NCI-H82 (cell line): ENCODE data around the gene UXT.
"Not testable (repeated sequence)": the region's sequence is repeated elsewhere in the genome, so short reads cannot be mapped to it uniquely, and the experiment has no call there.

Experiments
- DNase-seq: peaks from one replicate; lab custom pipeline; 2025; lab: John Stamatoyannopoulos, UW

The UXT gene

DNA sequence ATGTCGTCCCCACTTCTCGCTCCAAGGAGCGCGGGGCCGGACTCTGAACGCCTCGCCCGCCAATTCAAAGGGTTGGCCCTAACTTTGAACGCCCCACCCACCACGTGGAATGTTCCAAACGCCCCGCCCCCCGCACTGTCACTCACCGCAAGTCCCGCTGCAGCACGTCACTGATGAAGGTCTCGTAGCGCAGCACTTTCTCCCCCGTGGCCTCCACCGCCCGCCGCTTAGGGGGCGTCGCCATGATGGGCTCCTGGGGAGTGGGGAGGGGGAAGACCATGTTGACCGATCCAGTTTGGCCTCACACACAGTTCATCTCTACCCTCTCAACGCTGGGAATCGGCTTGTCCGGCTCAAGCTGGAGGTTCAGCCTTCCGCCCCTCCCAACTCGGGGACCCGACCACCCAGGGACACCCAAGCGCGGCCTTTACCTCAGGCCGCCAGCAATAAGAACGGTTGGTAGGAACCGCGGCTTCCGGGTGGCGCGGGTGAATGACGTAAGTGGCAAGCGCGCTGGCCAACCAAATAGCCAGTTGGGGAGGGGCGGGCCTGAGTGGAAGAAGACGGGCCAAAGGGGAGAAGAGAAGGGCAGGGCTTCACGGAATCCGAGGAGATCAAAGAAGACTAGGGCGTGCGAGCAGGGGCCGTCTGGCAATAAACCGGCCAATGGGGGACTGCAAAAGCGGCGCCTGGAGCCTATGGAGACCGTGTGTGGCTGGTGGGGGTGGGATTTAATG is at the start of gene UXT:
UXT (minus strand) TSS at position 497 of the 737 bp plus-strand sequence; CDS start at position 244, 253 bp downstream.
- peak; percentile 98 for DNase-seq

GRCh38 chrX:47707031-47707780 is 48.2 kb upstream of the UXT start:
- peak; percentile 65 for DNase-seq

- DNase-seq: no peak
Measured at GRCh38 chrX:47706575-47706974, 47.6 kb upstream of the UXT start.

DNA sequence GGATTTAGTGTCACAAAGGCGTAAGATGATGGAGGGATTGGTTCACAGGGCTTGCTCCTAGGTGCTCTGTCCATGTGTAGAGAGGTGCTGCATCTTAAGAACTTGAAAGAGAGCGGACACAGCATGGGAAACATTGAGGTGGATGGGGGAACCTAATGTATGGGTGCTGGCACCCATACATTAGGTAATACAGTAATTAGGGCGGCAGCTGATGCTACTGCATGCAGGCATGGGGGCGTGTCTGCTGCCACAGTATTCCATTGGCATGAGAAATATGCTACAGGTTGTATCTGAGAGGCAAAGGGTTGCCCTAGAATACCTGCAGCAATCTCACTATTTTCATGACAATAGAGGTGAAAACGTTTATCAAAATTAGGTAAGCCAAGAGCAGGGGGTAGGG is 45.8 kb upstream of the UXT start:
- no peak for DNase-seq

DNA sequence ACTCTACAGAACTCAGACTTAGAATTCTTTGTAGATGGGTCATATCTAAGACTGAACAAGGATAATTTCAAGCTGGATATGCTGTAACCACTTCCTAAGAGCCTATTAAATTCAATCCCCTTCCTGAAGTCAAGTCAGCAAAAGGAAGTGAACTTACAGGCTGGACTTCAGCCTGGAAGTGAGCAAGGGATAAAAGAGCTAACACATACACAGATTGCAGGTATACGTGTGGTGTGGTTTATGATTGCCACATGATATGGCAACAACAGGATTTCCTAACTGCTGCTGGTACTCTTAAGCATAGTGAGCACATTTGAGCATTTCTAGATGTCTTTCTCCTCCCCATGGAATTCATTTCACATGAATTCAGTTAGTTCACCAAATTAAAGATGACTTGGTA is 38.2 kb upstream of the UXT start:
- DNase-seq: no peak

DNA sequence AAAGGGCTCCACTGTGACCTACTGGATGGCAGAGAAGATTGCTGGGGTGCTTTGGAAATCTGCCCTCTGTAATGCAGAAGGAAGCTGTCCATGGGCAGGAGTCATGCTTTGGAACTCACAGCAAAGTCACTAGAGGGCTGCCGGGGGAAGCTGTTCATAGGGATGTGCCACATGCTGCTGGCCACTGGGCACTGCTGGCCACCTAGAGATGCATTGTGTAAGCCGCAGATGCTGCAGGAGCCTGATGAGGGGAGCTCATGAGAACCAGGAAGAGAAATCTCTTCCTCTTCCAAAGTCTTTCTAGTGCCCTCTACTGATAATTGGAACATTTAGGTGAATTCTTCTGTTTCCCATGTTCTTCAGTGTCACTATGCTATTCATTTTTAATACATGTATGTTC is 31.2 kb upstream of the UXT start:
- DNase-seq: no peak

- peak; percentile 19 for DNase-seq
Measured at GRCh38 chrX:47687263-47687662, 28.3 kb upstream of the UXT start.

DNA sequence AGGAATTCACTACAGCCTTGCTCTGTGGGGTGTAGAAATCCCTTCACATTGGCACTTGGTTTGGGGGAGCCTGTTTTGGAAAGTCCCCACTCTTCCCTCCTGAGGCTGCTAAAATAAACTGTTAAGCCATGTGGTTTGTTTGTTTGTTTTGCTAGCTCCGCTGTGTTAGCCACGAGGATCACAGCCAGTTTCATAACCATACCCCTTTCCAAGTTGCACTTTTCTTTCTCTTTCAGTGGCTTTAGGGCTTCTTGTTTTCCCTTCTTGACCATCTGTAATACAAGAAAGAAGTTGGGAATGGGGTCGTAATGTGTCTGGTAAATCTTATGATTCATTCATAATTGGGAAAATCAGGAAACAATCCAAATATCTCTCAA is 24.8 kb upstream of the UXT start:
- DNase-seq: no peak

DNA sequence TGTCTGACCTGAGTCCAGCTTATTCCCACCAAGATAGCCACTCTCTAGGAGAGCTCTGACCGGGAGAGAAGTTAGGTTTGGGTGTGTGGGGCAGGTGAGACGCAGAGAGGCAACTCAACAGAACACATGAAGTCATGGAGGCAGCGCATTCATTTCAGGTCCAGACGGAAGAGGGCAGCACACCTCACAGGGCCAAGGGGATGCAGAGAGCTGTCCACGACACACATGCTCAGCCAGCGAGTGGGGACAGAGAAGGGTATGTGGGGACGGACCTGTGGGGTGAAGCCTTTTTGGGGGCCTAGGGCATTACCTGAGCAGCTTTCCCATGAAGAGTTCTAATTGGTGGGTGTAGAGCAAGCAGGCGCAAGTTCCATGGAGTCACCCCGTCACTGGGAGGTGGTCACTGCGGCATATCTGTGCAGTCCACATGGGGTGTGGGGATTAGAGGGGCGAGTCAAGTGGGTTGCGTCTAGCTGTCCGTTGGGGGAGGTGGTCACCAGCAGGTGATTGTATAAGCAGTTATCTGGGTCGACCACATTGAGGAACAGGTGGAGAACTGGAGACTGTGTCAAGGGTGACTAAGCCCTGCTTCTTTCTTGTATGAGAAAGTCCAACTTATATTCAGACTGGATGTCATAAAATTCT is 24.3 kb upstream of the UXT start:
- no peak for DNase-seq

DNA sequence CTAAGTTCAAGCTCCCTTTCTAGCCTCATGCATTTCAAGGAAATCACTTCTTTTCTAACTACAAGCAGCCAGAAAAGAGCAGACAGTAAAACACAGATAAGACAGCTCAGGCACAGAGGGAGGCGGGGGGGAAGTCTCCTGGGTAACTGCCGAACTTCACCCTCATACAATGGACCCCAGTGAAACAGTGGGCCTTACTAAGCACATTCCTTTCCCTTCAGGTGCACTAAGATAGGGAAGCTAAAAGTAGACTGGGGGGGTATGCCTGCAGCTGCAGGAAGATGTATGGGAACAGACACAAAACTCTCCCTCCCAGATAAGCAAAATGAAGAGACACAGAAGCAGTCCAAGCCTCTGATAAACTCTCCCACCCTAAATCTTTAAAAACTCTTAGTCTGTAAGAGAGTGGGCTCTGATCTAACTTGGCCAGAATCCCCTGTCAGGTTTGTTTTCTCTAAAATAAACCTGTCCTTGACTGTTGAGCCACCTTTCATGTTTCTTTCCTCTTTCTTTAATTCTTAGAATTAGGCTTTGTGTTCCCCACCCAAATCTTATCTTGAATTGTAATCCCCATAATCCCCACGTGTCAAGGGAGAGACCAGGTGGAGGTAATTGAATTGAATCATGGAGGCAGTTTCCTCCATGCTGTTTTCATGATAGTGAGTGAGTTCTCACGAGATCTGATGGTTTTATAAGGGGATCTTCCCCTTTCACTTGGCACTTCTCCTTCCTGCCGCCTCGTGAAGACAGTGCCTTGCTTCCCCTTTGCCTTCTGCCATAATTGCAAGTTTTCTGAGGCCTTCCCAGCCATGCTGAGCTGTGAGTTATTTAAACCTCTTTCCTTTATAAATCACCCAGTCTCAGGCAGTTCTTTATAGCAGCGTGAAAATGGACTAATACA is 17.2 kb upstream of the UXT start:
- peak; percentile 24 for DNase-seq

DNA sequence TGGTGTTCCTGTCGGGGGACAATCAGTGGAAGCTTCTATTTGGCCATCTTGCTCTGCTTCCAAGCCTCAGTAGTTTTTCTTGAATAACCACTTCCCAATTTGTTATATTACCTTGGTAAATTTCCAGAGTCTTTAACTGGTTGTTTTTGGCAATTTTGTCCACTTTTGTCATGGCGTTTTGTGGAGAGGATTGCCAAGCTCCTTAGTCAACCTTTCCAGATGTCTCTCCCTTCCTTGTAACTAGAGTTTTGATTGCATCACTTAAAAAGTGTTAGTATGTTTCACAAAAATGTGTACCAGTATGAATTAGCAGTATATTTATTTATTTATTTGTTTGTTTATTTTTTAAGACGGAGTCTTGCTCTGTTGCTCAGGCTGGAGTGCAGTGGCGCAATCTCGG is 15.8 kb upstream of the UXT start:
- no peak for DNase-seq

GRCh38 chrX:47665797-47666196 is 6.8 kb upstream of the UXT start:
- not testable (repeated sequence) for DNase-seq

DNA sequence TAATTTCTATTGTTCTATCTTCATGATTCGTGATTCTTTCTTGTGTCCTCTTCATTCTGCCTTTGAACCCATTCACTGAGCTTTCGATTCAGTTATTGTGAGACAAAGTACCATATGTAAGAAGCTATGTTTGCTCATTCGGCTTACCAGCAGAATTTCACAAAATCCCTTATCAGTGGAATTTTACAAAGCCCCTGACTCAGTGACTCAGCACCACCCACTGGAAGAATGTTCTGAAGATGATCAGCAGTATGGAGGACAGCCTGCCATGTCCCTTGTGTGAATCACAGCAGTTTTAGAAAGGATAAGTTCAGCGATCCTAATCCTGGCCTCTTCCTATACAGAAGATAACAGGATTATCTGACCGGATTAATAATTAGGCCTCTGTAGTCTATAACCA is 5.8 kb upstream of the UXT start:
- peak; percentile 94 for DNase-seq

DNA sequence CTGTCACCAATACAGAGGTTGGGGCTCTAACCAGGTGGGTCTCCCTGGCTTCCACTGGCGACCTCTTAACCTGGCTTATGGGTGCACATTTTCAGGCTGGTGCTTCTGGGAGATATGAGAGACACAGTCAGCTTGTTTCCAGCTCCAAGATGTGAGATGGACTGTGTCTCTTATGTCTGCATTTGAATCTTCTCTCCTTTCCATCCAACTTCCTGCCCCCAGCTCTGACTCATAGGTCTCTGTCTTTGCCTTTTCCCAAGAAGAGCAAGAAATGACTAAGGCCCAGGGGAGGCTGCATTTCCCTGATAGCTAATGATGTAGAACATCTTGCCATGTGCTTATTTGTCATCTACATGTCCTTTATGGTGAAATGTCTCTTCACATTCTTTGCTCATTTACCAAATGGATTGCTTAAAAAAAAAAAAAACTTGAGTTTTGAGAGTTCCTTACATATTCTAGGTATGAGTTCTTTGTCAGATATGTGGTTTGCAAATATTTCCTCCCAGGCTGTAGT is 3.2 kb upstream of the UXT start:
- DNase-seq: no peak

- no peak for DNase-seq
Measured at GRCh38 chrX:47661539-47661938, 2.6 kb upstream of the UXT start.

DNA sequence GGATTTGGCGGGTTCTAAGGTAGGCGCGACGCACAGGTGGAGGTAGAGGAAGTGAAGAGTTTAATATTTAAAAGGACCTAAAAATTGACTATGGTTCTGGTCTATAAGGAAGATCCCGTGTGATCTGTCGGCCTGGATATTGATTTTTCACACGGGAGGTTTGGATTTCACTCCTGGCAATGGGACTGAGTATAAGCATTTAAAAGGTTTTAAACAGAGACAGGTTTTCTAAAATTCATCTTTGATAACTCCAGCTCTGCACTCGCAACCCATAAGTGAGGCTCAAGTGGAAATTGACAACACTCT is 394 bp upstream of the UXT start:
- DNase-seq: no peak

DNA sequence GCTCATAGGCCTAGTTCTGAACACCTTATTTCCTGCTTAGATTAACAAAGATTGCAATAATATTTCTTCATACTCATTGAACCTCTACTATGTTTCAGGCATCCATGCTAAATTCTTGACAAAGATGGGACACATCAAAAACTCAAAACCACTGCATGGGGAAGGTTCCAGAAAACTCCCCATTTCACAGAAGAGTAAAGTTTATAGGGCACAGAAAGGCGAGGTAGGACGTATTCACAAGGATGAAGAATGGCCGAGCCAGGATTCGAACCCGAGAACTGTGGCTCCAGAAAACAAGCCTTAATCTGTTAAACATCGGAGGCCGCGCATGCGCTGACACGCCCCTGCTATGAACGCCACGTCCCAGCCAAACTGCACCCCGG is 688 bp downstream of the UXT start:
- no peak for DNase-seq

DNA sequence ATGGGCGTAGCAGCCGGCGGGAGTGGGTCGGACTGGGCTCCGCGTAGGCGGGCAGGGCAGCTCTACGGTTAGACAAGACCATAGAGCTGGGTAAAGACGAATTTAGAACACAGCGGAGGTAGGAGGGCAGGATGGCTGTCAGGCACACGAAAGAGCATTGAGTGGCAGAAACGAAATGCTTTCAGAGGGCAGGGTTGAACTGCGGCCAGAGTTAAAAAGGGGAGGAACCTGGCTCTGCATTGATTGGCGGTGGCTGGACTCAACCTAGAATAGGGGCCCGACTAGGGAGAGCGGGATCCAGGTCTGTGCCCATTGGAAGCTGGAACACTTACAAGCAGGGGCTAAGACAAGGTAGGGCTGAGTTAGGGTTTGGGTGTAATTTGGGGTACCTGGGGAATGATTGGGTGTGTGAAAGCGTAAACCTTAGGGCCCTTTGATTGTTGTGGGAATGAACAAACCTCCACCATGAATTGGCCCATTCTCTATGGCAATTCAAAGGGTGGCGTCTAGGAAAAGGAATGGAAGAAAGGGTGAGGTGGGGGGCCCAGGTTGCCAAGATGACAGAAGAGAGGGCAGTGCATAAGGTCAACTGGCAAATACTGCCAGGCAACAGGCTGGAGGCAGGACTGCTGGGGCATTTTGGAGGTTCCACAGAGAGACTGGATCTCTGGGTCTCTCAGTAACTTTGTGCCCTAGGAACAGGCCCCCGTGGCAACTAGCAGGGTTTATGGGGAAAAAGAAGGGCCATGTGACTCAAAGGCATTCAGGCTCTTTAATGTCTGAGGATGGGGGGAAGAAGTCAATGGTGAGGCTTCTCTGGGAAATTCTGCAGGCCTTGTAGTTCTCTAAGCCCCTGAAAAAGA is 7.7 kb downstream of the UXT start:
- no peak for DNase-seq

DNA sequence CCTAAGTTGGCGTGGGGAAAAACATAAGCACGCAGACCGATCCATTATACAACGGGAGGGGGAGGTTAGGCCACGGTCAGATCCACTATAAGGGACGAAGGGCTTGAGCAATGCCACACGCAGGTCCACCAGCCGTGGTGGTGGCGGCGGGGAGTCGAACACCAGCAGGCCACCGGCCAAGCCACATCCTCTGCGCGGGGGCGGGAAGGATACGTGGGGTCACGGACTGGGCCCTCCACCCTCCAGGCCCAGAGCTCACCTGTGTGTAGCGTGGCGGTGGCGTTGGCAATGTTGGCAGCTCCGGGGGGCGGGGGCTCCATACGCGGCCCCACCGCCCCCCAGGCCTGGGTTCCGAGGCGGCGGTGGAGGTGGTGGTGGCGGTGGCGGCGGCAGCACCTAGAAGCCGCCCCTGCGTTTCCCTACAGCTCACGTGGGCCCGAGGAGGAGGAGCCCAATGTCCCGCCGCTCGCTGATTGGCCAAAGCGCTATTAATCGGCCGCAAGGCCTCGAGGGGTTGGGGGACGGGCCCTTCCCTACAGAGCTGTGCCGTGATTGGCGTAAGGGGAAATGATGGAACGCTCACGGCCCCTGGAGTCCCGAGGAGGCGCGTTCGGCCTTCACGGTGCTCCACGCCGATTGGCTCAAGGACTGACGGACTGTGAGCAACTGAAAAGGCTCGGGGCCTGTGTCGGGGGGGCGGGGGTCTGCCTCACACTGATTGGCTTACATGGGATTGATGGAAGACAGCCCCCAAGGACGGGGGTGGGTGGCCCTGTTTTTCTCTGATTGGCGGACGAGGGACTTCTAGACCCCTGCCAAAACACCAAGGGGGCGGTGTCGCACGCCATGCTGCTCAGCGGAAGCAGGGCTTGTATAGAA is 8.6 kb downstream of the UXT start, which contains the start of gene ELK1:
ELK1 (minus strand) TSS at position 400 of the 879 bp plus-strand sequence. CDS start 9,122 bp downstream, outside the sequence.
- peak; percentile 99 for DNase-seq

- DNase-seq: peak; percentile 33
Measured at GRCh38 chrX:47649781-47650163, 9.2 kb downstream of the UXT start.
